HEK293T (cell line): ENCODE results near the gene IL3.

Experiments used
- CTCF ChIA-PET: fragments of 350-600 bp; formaldehyde crosslinking; extraction: SDS; loops from one replicate; lab custom pipeline; 2021; ENCODE audit warnings: antibody characterized with exemption, inconsistent platforms; lab: Yijun Ruan, JAX
- POLR2A ChIA-PET: fragments of 350-600 bp; formaldehyde crosslinking; extraction: SDS; loops from one replicate; lab custom pipeline; 2020; ENCODE audit warnings: antibody characterized with exemption, inconsistent platforms; lab: Yijun Ruan, JAX
- DNase-seq: peaks from one replicate; pipeline ENCODE4 v3.0.0; 2012; ENCODE audit warnings: mixed read lengths; ENCODE audit errors: extremely low spot score
- ARNT ChIP-seq: fragments of 450-650 bp; IDR thresholded peaks from 2 replicates; pipeline ENCODE4 v1.6.1; 2017; ENCODE audit warnings: mild to moderate bottlenecking
- BHLHE40 ChIP-seq: fragments of 450-650 bp; IDR thresholded peaks from 2 replicates; pipeline ENCODE4 v1.6.1; 2016; ENCODE audit warnings: mild to moderate bottlenecking, moderate library complexity, borderline replicate concordance
- CTBP1 ChIP-seq: fragments of 450-650 bp; IDR thresholded peaks from 2 replicates; pipeline ENCODE4 v1.6.1; 2016; ENCODE audit warnings: borderline replicate concordance
- ELF4 ChIP-seq: fragments of 450-650 bp; IDR thresholded peaks from 2 replicates; pipeline ENCODE4 v1.6.1; 2017; ENCODE audit warnings: antibody characterized with exemption
- FOXA1 ChIP-seq: fragments of 450-650 bp; IDR thresholded peaks from 2 replicates; pipeline ENCODE4 v1.6.1; 2016; ENCODE audit warnings: mild to moderate bottlenecking
- FOXK2 ChIP-seq: fragments of 450-650 bp; IDR thresholded peaks from 2 replicates; pipeline ENCODE4 v1.6.1; 2016; ENCODE audit warnings: mild to moderate bottlenecking
- FOXM1 ChIP-seq: fragments of 450-650 bp; IDR thresholded peaks from 2 replicates; pipeline ENCODE4 v1.6.1; 2017; ENCODE audit warnings: mild to moderate bottlenecking, borderline replicate concordance
- HDGF ChIP-seq: fragments of 450-650 bp; IDR thresholded peaks from 2 replicates; pipeline ENCODE4 v1.6.1; 2017; ENCODE audit warnings: antibody characterized with exemption, borderline replicate concordance
- L3MBTL2 ChIP-seq: fragments of 450-650 bp; conservative IDR thresholded peaks from 2 replicates; pipeline ENCODE4 v1.6.1; 2016; ENCODE audit warnings: mild to moderate bottlenecking
- LEF1 ChIP-seq: fragments of 450-650 bp; IDR thresholded peaks from 2 replicates; pipeline ENCODE4 v1.6.1; 2017; ENCODE audit warnings: mild to moderate bottlenecking, borderline replicate concordance
- NFRKB ChIP-seq: fragments of 450-650 bp; IDR thresholded peaks from 2 replicates; pipeline ENCODE4 v1.6.1; 2016; ENCODE audit warnings: mild to moderate bottlenecking, moderate library complexity
- PKNOX1 ChIP-seq: fragments of 450-650 bp; IDR thresholded peaks from 2 replicates; pipeline ENCODE4 v1.6.1; 2016
- SP1 ChIP-seq: fragments of 450-650 bp; IDR thresholded peaks from 2 replicates; pipeline ENCODE4 v1.6.1; 2017
- SUZ12 ChIP-seq: fragments of 450-650 bp; IDR thresholded peaks from 2 replicates; pipeline ENCODE4 v1.6.1; 2016; ENCODE audit warnings: mild to moderate bottlenecking
- TARDBP ChIP-seq: fragments of 450-650 bp; IDR thresholded peaks from 2 replicates; pipeline ENCODE4 v1.6.1; 2016
- ZNF384 ChIP-seq: fragments of 450-650 bp; IDR thresholded peaks from 2 replicates; pipeline ENCODE4 v1.6.1; 2016

Gene IL3

DNA sequence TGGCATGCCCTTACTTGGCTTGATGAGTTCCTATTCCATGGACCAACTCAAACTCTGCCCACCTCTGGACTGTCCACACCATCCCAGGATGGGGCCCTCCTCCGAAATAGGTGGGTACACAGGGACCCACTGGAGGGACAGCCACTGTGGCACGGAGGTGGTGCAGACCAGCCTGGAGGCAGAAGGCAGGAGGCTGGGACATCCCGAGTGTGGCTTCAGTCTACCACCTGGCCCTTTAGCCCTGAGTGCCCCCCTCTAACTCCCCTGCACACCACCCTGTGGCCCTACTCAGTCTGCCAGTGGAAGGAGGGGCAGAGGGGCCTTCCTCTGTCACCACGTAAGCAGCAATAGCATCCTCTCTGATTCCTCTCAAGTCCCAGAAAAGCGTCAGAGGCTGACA lies 3.7 kb downstream of the IL3 start:
- POLR2A ChIA-PET: no interaction called here
- TF ChIP-seq L3MBTL2: no peak
- TF ChIP-seq SP1: no peak
- no peak for TF ChIP-seq SUZ12
- TF ChIP-seq CTBP1: no peak
- no peak for TF ChIP-seq FOXA1
- TF ChIP-seq ZNF384: no peak
- TF ChIP-seq TARDBP: no peak
- TF ChIP-seq FOXM1: no peak
- no peak for TF ChIP-seq HDGF
- no peak for TF ChIP-seq PKNOX1
- no peak for TF ChIP-seq ARNT
- TF ChIP-seq ELF4: no peak
- TF ChIP-seq BHLHE40: no peak
- TF ChIP-seq NFRKB: no peak
- TF ChIP-seq LEF1: no peak
- no peak for TF ChIP-seq FOXK2
- no peak for DNase-seq
- CTCF ChIA-PET: interaction anchor here (1.0 to 2.2 kb wide), 5 partner anchors 9 to 436 kb away, joined by 3 to 6 read pairs (median 5); partner anchors contain the start of gene CSF2

DNA sequence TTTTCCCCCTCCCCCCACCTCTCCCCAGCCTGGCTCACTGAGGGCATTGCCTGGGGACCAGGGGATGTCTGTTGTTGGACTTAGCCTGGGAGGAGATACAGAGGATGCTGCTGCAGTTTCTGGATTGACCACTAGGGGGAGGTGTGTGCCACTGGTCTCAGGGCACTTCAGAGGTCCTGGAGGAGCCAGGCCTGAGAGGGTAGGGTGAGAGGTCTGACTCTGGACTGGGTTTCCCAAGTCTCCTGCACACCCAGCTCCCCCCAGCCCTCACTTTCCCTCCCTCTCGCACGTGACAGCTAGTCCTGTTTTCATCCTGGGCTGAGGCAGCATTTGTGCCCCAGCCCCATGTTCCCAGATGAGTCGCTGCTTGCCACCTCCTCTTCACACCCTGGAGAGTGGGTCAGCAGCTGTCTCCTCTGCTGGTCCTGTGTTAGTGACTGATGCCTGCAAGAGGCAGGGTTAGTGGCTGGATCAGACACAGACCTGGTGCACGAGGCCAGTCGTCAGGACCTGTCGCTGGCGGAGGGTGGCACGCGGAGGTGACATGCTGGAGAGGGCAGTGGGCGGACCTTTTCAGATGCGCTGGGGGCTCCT lies 4.4 kb downstream of the IL3 start:
- peak; percentile 83 for DNase-seq
- POLR2A ChIA-PET: no interaction called here
- TF ChIP-seq SP1 (no peak), FOXK2 (no peak), BHLHE40 (no peak), ARNT (no peak), FOXA1 (no peak), SUZ12 (no peak), PKNOX1 (no peak), NFRKB (no peak), LEF1 (no peak), TARDBP (no peak)
- CTCF ChIA-PET: interaction anchor here (0.8 to 2.2 kb wide), 5 partner anchors 12 to 436 kb away, joined by 3 to 5 read pairs (median 4); no protein-coding TSS in a partner anchor

DNA sequence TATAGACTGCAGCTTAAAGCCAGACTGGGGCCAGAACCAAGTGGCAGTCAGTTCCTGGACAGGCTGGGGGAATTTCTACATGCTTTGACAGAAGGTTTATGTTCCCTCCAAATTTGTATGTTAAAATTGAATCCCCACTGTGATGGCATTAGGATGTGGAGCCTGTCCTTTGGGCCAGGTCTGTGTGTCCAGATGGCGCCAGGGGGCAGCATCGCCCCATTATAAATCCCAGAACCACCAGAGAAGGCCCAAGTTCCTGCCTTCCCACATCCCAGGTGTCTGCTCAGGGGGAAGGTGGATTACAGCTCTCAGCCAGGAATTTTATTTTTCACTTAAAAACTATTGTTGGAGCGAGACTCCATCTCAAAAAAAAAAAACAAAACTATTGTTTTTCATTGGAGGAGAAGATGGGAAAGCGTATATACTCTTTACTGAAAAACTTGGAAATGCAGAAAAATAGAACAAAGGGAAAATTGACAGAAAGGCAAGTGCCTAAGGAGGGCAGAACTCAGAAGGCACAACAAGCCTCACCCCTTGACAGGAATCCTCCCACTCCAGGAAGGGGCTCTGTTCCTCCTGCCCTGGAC lies 5.0 kb downstream of the IL3 start:
- DNase-seq: peak; percentile 61
- ChIA-PET CTCF (interaction anchor here (0.7 to 2.2 kb wide), 6 partner anchors 12 to 436 kb away, joined by 3 to 5 read pairs (median 4); no protein-coding TSS in a partner anchor), POLR2A (no interaction called here)
- TF ChIP-seq NFRKB (no peak), SP1 (no peak), PKNOX1 (no peak), CTBP1 (no peak), BHLHE40 (no peak), ARNT (no peak), HDGF (no peak), FOXA1 (no peak), L3MBTL2 (no peak), ZNF384 (no peak), FOXK2 (no peak), TARDBP (no peak), ELF4 (no peak), LEF1 (no peak)

DNA sequence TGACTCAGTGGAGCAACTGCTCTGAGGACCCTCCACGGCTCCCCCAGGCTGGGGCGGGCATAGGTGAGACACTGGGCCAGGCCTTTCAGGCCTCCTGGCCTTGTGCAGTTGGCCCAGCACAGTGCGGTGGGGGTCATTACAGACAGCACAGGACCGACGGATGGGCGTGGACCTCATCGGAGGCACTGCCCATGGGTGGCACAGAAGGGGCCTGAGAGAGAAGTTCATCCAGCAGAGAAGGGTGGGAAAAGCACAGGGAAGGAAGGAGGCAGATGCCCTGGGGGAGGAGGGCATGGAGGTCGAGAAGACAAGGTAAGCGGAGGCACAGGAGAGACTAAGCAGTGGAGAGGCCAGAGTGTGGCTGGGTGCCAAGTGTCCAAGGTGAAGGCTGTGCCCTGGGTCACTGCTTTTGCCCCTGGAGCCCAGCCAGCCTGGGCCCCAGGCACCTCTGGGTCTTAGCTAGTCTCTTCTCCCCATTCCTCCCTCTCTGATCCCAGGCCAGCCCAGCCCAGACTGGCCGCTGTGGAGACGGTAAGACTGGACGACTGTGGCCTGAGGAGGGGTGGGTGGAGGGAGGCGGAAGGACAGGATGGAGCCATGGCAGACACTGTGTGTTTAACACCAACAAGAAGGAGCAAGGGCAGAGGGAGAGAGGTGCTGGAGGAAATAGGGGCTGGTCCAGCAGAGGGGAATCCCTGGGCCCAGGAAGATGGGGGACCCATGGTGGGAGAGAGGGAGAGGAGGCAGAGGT lies 5.7 kb downstream of the IL3 start:
- no peak for TF ChIP-seq FOXA1
- TF ChIP-seq ARNT: no peak
- TF ChIP-seq L3MBTL2: no peak
- TF ChIP-seq PKNOX1: no peak
- TF ChIP-seq NFRKB: no peak
- no peak for TF ChIP-seq SUZ12
- ChIA-PET CTCF (interaction anchor here (0.7 to 2.2 kb wide), 2 partner anchors 13 to 24 kb away, joined by 3 to 5 read pairs; no protein-coding TSS in a partner anchor), POLR2A (no interaction called here)
- DNase-seq: no peak

DNA sequence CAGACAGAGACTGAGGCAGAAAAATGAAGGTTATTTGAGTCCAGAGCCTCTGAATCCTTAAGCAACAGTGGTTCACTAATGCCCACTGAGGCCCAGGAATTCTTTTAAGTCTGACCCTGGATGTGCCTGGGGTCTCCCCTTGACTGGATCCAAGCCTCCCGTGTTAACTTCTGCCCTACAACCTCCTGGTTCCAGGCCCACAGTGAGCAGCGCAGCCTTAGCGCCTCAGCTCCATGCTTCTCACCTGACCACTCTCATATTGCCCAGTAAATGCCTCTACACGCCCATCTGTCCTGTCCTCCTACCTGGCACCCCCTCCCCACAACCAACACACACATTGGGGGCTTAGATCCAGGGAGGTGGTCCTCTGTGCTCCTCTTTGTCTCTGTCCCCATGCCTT lies 6.4 kb downstream of the IL3 start:
- POLR2A ChIA-PET: no interaction called here
- no peak for DNase-seq
- TF ChIP-seq ARNT (no peak), TARDBP (no peak), CTBP1 (no peak), NFRKB (no peak), ZNF384 (no peak), HDGF (no peak), FOXA1 (no peak), L3MBTL2 (no peak), SP1 (no peak), SUZ12 (no peak), PKNOX1 (no peak), BHLHE40 (no peak), FOXM1 (no peak), ELF4 (no peak), FOXK2 (no peak), LEF1 (no peak)
- CTCF ChIA-PET: no interaction called here
